Osteocyte (in vitro differentiated cells): ENCODE measurements around the gene STMN3. TPM values are rescaled to one million over a fixed set of nuclear protein-coding genes. Genes with fewer than 3 reads are reported as not detected.

Experiments used
- DNase-seq: peaks from one replicate; pipeline ENCODE4 v3.0.0; 2021; ENCODE audit warnings: mixed read lengths; ENCODE audit not compliant: unreplicated experiment; ENCODE audit errors: extremely low spot score
- H3K27ac Mint-ChIP-seq: one replicate; pipeline ENCODE4 v1.8.0; 2021; ENCODE audit warnings: mild to moderate bottlenecking, mixed read lengths; ENCODE audit not compliant: unreplicated experiment
- H3K27me3 Mint-ChIP-seq: one replicate; pipeline ENCODE4 v1.8.0; 2021; ENCODE audit warnings: mixed read lengths; ENCODE audit not compliant: unreplicated experiment
- H3K36me3 Mint-ChIP-seq: one replicate; pipeline ENCODE4 v1.8.0; 2021; ENCODE audit warnings: mixed read lengths; ENCODE audit not compliant: unreplicated experiment
- H3K4me1 Mint-ChIP-seq: one replicate; pipeline ENCODE4 v1.8.0; 2021; ENCODE audit warnings: mixed read lengths; ENCODE audit not compliant: unreplicated experiment
- H3K4me3 Mint-ChIP-seq: one replicate; pipeline ENCODE4 v1.8.0; 2021; ENCODE audit warnings: mild to moderate bottlenecking, moderate library complexity, mixed read lengths; ENCODE audit not compliant: unreplicated experiment
- H3K9me3 Mint-ChIP-seq: one replicate; pipeline ENCODE4 v1.8.0; 2021; ENCODE audit warnings: mixed read lengths; ENCODE audit not compliant: unreplicated experiment
- total RNA-seq: library from RNA; stranded (reverse); gene quantifications from 2 replicates; pipeline ENCODE4 v1.2.1, GENCODE V29; 2021
- TF ChIP-seq, protein P1 (sequence below): fragments of 200-600 bp; sonication (generic); IDR thresholded peaks from 2 replicates; pipeline ENCODE4 v1.5.0; 2021; ENCODE audit warnings: antibody characterized with exemption, mild to moderate bottlenecking, moderate library complexity

Gene STMN3
- total RNA-seq, 1 donor from 2014 or later: 33.2 TPM

GRCh38 chr20:63691711-63692435 lies 38.6 kb upstream of the STMN3 start:
- no peaks in the 10 kb centered on the region for H3K9me3 Mint-ChIP-seq
- H3K36me3 Mint-ChIP-seq: no peaks in the 10 kb centered on the region
- H3K4me3 Mint-ChIP-seq: no peak overlapping the region
- no peak for DNase-seq
- TF ChIP-seq, protein P1, sequence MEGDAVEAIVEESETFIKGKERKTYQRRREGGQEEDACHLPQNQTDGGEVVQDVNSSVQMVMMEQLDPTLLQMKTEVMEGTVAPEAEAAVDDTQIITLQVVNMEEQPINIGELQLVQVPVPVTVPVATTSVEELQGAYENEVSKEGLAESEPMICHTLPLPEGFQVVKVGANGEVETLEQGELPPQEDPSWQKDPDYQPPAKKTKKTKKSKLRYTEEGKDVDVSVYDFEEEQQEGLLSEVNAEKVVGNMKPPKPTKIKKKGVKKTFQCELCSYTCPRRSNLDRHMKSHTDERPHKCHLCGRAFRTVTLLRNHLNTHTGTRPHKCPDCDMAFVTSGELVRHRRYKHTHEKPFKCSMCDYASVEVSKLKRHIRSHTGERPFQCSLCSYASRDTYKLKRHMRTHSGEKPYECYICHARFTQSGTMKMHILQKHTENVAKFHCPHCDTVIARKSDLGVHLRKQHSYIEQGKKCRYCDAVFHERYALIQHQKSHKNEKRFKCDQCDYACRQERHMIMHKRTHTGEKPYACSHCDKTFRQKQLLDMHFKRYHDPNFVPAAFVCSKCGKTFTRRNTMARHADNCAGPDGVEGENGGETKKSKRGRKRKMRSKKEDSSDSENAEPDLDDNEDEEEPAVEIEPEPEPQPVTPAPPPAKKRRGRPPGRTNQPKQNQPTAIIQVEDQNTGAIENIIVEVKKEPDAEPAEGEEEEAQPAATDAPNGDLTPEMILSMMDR: no peak
- peaks cover 25% of the 10 kb centered on the region for H3K4me1 Mint-ChIP-seq
- H3K27me3 Mint-ChIP-seq: no peaks in the 10 kb centered on the region
- peak overlapping the region; percentile 56 for H3K27ac Mint-ChIP-seq

GRCh38 chr20:63690898-63691710 lies 37.9 kb upstream of the STMN3 start:
- peaks cover 32% of the 10 kb centered on the region for H3K4me1 Mint-ChIP-seq
- H3K9me3 Mint-ChIP-seq: no peaks in the 10 kb centered on the region
- TF ChIP-seq, protein P1: no peak
- DNase-seq: no peak
- H3K27ac Mint-ChIP-seq: peak overlapping the region; percentile 56
- no peaks in the 10 kb centered on the region for H3K36me3 Mint-ChIP-seq
- no peak overlapping the region for H3K4me3 Mint-ChIP-seq
- no peaks in the 10 kb centered on the region for H3K27me3 Mint-ChIP-seq

- Mint-ChIP-seq H3K36me3 (no peaks in the 10 kb centered on the region), H3K4me3 (no peak overlapping the region), H3K4me1 (peaks cover 32% of the 10 kb centered on the region), H3K27me3 (no peaks in the 10 kb centered on the region), H3K9me3 (no peaks in the 10 kb centered on the region), H3K27ac (peak overlapping the region; percentile 23)
- no peak for DNase-seq
- TF ChIP-seq, protein P1: no peak
Observed at GRCh38 chr20:63690003-63690897, 37.0 kb upstream of the STMN3 start.

DNA sequence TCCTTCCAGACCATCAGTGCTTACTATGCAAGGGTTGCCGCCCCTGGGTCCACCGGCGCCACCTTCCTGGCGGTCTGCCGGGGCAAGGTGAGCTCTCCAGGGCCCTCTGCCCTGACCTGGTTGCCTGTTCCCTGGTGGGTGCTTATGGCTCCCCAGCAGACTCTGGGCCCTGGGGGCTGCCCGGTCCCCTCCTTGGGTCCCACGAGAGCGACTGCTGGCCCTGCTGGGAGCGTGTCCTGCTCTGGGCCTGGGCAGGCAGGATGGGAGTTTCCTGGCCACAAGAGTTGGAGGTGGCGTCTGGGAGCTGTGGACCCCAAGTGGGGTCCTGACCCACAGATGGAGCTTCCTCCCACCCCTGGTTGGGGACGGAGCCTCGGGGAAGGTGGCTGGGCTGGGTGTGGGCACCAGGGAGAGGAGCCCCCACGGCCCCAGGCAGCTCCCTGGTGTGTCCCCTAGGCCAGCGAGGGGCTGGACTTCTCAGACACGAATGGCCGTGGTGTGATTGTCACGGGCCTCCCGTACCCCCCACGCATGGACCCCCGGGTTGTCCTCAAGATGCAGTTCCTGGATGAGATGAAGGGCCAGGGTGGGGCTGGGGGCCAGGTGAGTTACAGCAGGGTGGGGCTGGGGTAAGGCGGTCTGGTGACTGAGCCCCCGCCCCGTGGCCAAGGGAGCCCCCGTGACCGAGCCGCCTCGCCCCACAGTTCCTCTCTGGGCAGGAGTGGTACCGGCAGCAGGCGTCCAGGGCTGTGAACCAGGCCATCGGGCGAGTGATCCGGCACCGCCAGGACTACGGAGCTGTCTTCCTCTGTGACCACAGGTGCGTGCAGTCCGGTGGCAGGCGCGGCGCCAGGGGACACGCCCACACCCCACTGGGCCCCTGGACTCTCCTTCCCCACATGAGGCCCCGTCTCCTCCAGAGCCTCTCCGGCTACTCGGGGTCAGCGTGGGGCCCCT lies 36.1 kb upstream of the STMN3 start:
- Mint-ChIP-seq H3K4me1 (peaks cover 38% of the 10 kb centered on the region), H3K36me3 (no peaks in the 10 kb centered on the region), H3K27me3 (no peaks in the 10 kb centered on the region), H3K9me3 (no peaks in the 10 kb centered on the region), H3K27ac (no peak overlapping the region), H3K4me3 (no peak overlapping the region)
- DNase-seq: no peak
- TF ChIP-seq, protein P1: no peak
